H9 (cell line): ENCODE results near the gene ADARB2. TPM values are rescaled to one million over a fixed set of nuclear protein-coding genes. Genes with fewer than 3 reads are reported as not detected.

Experiments used
- DNase-seq: peaks from one replicate; pipeline ENCODE4 v3.0.0-alpha.2; 2017
- H2AFZ ChIP-seq: one replicate; pipeline ENCODE4 v1.6.1; 2013; ENCODE audit warnings: mild to moderate bottlenecking, low read length, control low read depth, moderate library complexity
- H2AK5ac ChIP-seq: 2 replicates; pipeline ENCODE4 v1.6.1; 2013; ENCODE audit warnings: low read length, control low read depth, mixed read lengths; ENCODE audit not compliant: insufficient read length
- H2BK120ac ChIP-seq: one replicate; pipeline ENCODE4 v1.6.1; 2013; ENCODE audit warnings: low read depth, mild to moderate bottlenecking, low read length, control low read depth, inconsistent platforms; ENCODE audit not compliant: poor library complexity, severe bottlenecking
- H2BK12ac ChIP-seq: 2 replicates; pipeline ENCODE4 v1.6.1; 2013; ENCODE audit warnings: low read length, control low read depth, mixed read lengths, low read depth; ENCODE audit not compliant: insufficient read length
- H2BK15ac ChIP-seq: 2 replicates; pipeline ENCODE4 v1.6.1; 2013; ENCODE audit warnings: low read depth, low read length, control low read depth
- H2BK20ac ChIP-seq: one replicate; pipeline ENCODE4 v1.6.1; 2013; ENCODE audit warnings: low read depth, mild to moderate bottlenecking, low read length, control low read depth, inconsistent platforms; ENCODE audit not compliant: poor library complexity, severe bottlenecking
- H2BK5ac ChIP-seq: 2 replicates; pipeline ENCODE4 v1.6.1; 2013; ENCODE audit warnings: low read length, control low read depth, mixed read lengths; ENCODE audit not compliant: insufficient read length
- H3K14ac ChIP-seq: 2 replicates; pipeline ENCODE4 v1.6.1; 2013; ENCODE audit warnings: low read length, control low read depth; ENCODE audit not compliant: insufficient read depth
- H3K18ac ChIP-seq: 2 replicates; pipeline ENCODE4 v1.6.1; 2013; ENCODE audit warnings: low read depth, mild to moderate bottlenecking, mixed read lengths, low read length, control low read depth; ENCODE audit not compliant: insufficient read length
- H3K23ac ChIP-seq: 2 replicates; pipeline ENCODE4 v1.6.1; 2013; ENCODE audit warnings: low read length, control low read depth, mixed read lengths, low read depth; ENCODE audit not compliant: insufficient read length
- H3K23me2 ChIP-seq: 2 replicates; pipeline ENCODE4 v1.6.1; 2013; ENCODE audit warnings: low read depth, mild to moderate bottlenecking, mixed read lengths, low read length, control low read depth; ENCODE audit not compliant: insufficient read length, poor library complexity, severe bottlenecking
- H3K27ac ChIP-seq: 2 replicates; pipeline ENCODE4 v1.5.1; 2013; ENCODE audit warnings: low read length, control low read depth, mixed read lengths, low read depth; ENCODE audit not compliant: insufficient read length
- H3K27me3 ChIP-seq: 2 replicates; pipeline ENCODE4 v1.6.1; 2013; ENCODE audit warnings: low read length, control low read depth, inconsistent platforms; ENCODE audit not compliant: insufficient read depth
- H3K4ac ChIP-seq: 2 replicates; pipeline ENCODE4 v1.6.1; 2013; ENCODE audit warnings: low read depth, mild to moderate bottlenecking, control low read depth, inconsistent platforms, low read length, moderate library complexity
- H3K4me1 ChIP-seq: 2 replicates; pipeline ENCODE4 v1.6.1; 2013; ENCODE audit warnings: low read length, control low read depth, inconsistent platforms; ENCODE audit not compliant: insufficient read depth
- H3K4me2 ChIP-seq: 2 replicates; pipeline ENCODE4 v1.6.1; 2013; ENCODE audit warnings: low read length, control low read depth, mixed read lengths; ENCODE audit not compliant: insufficient read length, insufficient read depth
- H3K56ac ChIP-seq: 2 replicates; pipeline ENCODE4 v1.6.1; 2013; ENCODE audit warnings: low read depth, mild to moderate bottlenecking, mixed read lengths, low read length, control low read depth; ENCODE audit not compliant: insufficient read length
- H3K79me1 ChIP-seq: 2 replicates; pipeline ENCODE4 v1.6.1; 2013; ENCODE audit warnings: low read depth, mild to moderate bottlenecking, moderate library complexity, low read length, control low read depth, inconsistent platforms; ENCODE audit not compliant: insufficient read depth, poor library complexity, severe bottlenecking
- H3K79me2 ChIP-seq: 2 replicates; pipeline ENCODE4 v1.6.1; 2013; ENCODE audit warnings: low read length, control low read depth, inconsistent platforms; ENCODE audit not compliant: insufficient read depth
- H3K9ac ChIP-seq: 2 replicates; pipeline ENCODE4 v1.6.1; 2013; ENCODE audit warnings: low read length, control low read depth, mixed read lengths; ENCODE audit not compliant: insufficient read length; ENCODE audit errors: extremely low read depth
- H3K9me3 ChIP-seq: one replicate; pipeline ENCODE4 v1.6.1; 2013; ENCODE audit warnings: low read depth, low read length, inconsistent platforms; ENCODE audit not compliant: control insufficient read depth
- H3T11ph ChIP-seq: one replicate; pipeline ENCODE4 v1.6.1; 2013; ENCODE audit warnings: mild to moderate bottlenecking, low read length, control low read depth, inconsistent platforms
- H4K20me1 ChIP-seq: one replicate; pipeline ENCODE4 v1.6.1; 2013; ENCODE audit not compliant: control insufficient read depth, insufficient read length, insufficient read depth
- H4K5ac ChIP-seq: 2 replicates; pipeline ENCODE4 v1.6.1; 2013; ENCODE audit warnings: low read depth, mild to moderate bottlenecking, mixed read lengths, low read length, control low read depth; ENCODE audit not compliant: insufficient read length
- H4K8ac ChIP-seq: replicated peaks from 2 replicates; pipeline ENCODE4 v1.6.1; 2013; ENCODE audit warnings: low read length, control low read depth, mixed read lengths, low read depth; ENCODE audit not compliant: insufficient read length
- H4K91ac ChIP-seq: 2 replicates; pipeline ENCODE4 v1.6.1; 2013; ENCODE audit warnings: low read depth, mild to moderate bottlenecking, moderate library complexity, mixed read lengths, low read length, control low read depth; ENCODE audit not compliant: insufficient read length
- H3K27ac Mint-ChIP-seq, 3 experiments: 2 replicates in 2 of 3; 3 replicates in 1 of 3; pipeline ENCODE4 v1.8.0; 2020 to 2021; ENCODE audit warnings: mixed read lengths in 3 of 3, mild to moderate bottlenecking in 1 of 3, moderate library complexity in 1 of 3
- H3K27me3 Mint-ChIP-seq: 2 replicates; pipeline ENCODE4 v1.8.0; 2021; ENCODE audit warnings: low read depth, mild to moderate bottlenecking, moderate library complexity, mixed read lengths
- H3K36me3 Mint-ChIP-seq, 3 experiments: 2 replicates in 2 of 3; 3 replicates in 1 of 3; pipeline ENCODE4 v1.8.0; 2020 to 2021; ENCODE audit warnings: low read depth in 3 of 3, mixed read lengths in 3 of 3; ENCODE audit not compliant: insufficient read depth in 1 of 3
- H3K4me1 Mint-ChIP-seq, 2 experiments: 2 replicates each; pipeline ENCODE4 v1.8.0; 2020; ENCODE audit warnings: mixed read lengths in 2 of 2
- H3K4me3 Mint-ChIP-seq, 2 experiments: 2 replicates in 1 of 2; 3 replicates in 1 of 2; pipeline ENCODE4 v1.8.0; 2020 to 2021; ENCODE audit warnings: mild to moderate bottlenecking in 2 of 2, mixed read lengths in 2 of 2, moderate library complexity in 1 of 2
- H3K9me3 Mint-ChIP-seq, 2 experiments: 2 replicates in 1 of 2; 3 replicates in 1 of 2; pipeline ENCODE4 v1.8.0; 2020; ENCODE audit warnings: mild to moderate bottlenecking in 2 of 2, mixed read lengths in 2 of 2, moderate library complexity in 1 of 2
- CTCF ChIP-seq: fragments of 200-600 bp; sonication (generic); conservative IDR thresholded peaks from 3 replicates; pipeline ENCODE4 v1.8.0; 2021; ENCODE audit warnings: antibody characterized with exemption, mild to moderate bottlenecking
- WGBS: extraction: QIAGEN DNeasy Blood & Tissue Kit; methylation state at CpG from one replicate; pipeline ENCODE4 v1.1.7; 2013; ENCODE audit warnings: missing lambda C conversion rate, low lambda C conversion rate, mixed read lengths; ENCODE audit not compliant: insufficient read length; ENCODE audit errors: extremely low coverage; 5-methylcytosine and 5-hydroxymethylcytosine counted together
- total RNA-seq: library from RNA; stranded (reverse); gene quantifications from 2 replicates; pipeline ENCODE4 v1.2.1, GENCODE V29; 2021

The ADARB2 gene
- total RNA-seq, 1 experiment from 2014 or later: 0.87 TPM

DNA sequence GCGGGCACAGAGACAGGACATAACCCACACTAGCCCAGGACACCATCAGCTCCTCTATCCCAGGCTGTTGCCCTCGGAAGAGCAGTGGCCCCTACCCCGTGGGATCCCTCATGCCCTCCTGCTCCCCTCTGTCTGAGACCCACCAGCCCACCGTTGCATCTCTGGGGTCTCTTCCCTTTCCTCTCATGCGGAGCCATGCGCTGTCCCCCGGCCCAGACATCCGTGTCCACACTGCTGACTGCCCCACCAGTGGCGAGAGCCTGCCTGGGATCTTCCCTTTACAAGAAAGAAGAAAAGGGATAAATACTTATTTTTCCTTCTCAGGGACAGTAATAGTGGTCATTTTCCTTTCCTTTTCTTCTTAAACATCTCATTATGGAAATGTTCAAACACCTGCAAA is 565.7 kb downstream of the ADARB2 start:
- Histone ChIP-seq H4K91ac (no peak overlapping the region), H3K14ac (no peak overlapping the region), H2BK20ac (no peak overlapping the region), H3K56ac (no peak overlapping the region), H3K4me1 (no peaks in the 10 kb centered on the region), H3K23me2 (no peaks in the 10 kb centered on the region), H2BK12ac (no peak overlapping the region), H3K27me3 (no peaks in the 10 kb centered on the region), H3K4ac (no peak overlapping the region), H2AFZ (no peak overlapping the region), H3K9ac (no peak overlapping the region), H3K79me1 (no peaks in the 10 kb centered on the region), H3K18ac (no peak overlapping the region), H4K5ac (no peak overlapping the region), H3T11ph (no peak overlapping the region), H3K9me3 (no peaks in the 10 kb centered on the region), H2BK5ac (no peak overlapping the region), H2BK15ac (no peak overlapping the region), H3K27ac (no peak overlapping the region), H3K4me2 (no peak overlapping the region), H2BK120ac (no peak overlapping the region), H3K23ac (no peak overlapping the region), H2AK5ac (no peak overlapping the region), H4K20me1 (no peaks in the 10 kb centered on the region), H3K79me2 (no peaks in the 10 kb centered on the region), H4K8ac (no peak overlapping the region)
- TF ChIP-seq CTCF: no peak
- Mint-ChIP-seq H3K36me3 (no peaks in the 10 kb centered on the region), H3K27me3 (peaks cover 4% of the 10 kb centered on the region), H3K9me3 (no peaks in the 10 kb centered on the region), H3K4me1 (peaks cover 0 to 11% of the 10 kb centered on the region in 2 experiments; a peak in 2 of 4 replicates), H3K4me3 (no peak overlapping the region), H3K27ac (no peak overlapping the region)
- WGBS: no CpG with 5 or more reads among the region's 9 CpGs
- DNase-seq: no peak
